ENCODE results near the gene CYP19A1.

Gene CYP19A1

DNA sequence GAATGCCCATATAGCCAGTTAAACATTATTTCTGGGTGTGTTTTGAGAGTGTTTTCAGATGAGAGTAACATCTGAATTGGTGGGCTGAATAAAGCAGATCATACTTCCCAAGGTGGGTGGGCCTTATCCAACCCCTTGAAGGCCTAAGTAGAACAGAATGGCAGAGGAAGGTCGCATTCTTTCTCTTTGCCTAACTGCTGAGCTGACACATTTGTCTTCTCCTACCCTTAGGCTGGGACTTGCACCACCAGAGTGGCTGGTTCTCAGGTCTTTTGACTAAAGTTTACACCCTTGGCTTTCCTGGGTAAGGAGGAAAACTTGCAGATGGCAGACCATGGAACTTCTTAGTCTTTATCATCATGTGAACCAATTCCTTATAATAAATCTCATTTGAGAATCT, 157.9 kb downstream of the CYP19A1 start:
- no peak for DNase-seq

DNA sequence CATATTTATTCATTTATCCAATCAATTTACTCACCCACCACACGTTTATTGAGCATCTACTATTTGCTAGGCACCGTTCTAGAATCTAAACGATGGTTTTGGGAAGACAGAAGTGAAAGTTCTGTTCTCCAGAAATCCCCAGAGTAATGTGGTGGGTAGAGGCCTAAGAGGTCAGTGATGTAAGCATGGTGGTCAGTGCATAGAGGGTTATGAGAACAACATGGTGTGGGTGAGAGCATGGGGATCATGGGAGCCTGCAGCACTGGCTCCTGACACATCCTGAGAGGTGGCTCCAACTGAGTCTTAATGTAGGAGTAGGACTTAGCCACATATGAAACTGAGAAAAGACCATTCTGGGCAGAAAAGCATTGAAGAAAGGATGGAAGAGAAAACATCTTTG, 158.4 kb downstream of the CYP19A1 start:
- DNase-seq, result no peak

DNA sequence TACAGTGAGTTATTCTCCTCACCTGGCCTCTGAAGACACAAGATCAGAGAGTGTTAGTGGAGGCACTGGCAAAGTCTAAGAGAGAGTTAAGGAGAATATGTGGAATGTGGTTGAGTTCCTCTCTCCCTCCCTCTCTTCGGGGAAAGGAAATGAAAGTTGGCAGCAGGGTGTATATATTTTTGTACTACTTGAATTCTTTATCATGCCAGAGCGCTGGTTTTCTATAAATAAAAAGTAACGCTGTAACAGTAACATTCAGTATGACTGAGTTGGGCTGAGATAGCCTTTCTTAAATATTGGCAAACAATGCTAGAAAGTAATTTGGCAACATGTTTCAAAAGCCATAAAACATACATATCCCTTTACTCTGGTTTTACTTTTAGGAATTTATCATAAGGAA, 166.2 kb downstream of the CYP19A1 start:
- no peak for DNase-seq

DNA sequence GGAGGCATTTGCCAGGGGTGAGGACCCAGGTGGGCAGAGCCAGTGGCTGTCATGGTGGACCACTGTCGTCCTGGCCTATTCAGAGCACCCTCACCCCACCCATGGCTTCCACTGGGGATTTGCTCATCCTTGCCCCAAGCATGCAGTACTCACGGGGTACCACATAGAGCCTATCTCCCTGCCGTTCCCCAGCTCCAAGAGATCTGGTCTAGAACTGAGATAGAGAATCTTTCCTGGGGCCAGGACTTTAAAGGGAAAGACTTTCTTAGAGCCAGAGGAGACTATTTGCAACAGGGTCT, 166.8 kb downstream of the CYP19A1 start:
- no peak for DNase-seq

DNA sequence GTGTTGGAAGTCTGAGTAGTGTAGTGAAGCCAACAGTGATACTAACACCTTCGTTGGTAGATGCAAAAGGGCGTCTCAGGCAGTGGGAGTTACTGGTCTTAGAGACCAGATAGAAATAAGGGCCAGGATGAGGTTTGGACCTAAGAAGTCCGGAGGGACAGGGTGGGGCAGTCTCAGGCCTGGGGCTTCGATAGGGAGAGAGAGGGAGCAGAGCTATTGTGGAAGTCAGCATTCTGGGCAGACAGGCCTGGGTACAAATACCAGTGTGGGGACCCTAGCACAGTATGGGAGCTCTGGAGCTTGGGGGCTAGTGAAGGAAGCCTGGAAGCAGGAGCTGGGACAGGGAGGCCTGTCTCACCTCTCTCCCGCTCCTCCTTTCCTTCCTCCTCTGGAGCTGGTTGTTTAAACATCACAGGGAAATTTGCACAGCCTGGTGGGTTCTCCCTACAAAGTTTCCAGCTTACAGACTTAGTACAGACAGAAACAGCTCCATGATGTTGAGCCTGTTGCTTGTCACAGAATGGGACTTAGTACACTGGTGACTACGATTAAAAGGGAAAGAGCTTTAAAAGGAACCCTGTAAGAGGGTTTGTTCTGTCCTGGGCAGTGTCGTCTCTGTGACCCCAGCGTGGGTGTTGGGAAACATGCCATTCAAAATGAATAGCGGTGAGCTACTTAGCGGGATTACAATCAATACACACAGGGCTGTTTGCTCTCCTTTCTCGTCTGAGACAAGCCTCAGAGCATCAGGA, 167.3 kb downstream of the CYP19A1 start:
- DNase-seq, result no peak

DNA sequence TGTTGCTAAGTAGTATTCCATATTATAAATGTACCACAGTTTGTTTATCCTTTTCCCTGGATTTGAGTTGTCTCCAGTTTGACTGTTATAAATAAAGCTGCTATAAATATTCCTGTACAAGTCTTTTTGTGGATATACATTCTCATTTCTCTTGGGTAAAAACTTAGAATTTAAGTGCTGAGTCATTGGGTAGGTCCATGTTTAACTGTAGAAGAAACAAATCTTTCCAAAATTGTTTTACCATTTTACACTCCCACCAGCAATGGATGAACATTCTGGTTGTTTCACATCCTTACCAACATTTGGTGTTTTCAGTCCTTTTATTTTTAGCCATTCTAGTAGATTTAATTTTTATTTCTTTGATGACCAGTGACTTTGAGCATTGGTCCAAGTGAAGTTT, 169.7 kb downstream of the CYP19A1 start:
- no peak for DNase-seq

DNA sequence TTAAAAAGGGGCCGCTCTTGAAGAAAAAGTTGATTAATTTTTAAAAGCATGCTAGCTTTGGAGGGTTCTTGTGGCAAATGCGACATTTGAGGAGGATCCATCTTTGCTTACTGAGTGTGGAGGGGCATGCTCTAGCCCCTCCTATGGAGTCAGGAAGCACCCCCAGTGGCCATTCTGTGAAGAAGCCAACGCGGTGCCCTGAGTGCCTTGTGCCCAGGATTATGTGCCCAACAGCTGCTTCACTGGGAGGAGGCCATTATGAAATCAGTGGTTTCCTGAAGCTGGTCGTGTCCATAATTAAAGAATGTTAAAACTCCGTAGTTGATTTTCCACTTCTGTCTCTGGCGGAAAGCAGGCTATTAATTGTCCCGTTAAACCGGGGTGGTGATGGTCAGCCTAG, 174.6 kb downstream of the CYP19A1 start:
- no peak for DNase-seq

DNA sequence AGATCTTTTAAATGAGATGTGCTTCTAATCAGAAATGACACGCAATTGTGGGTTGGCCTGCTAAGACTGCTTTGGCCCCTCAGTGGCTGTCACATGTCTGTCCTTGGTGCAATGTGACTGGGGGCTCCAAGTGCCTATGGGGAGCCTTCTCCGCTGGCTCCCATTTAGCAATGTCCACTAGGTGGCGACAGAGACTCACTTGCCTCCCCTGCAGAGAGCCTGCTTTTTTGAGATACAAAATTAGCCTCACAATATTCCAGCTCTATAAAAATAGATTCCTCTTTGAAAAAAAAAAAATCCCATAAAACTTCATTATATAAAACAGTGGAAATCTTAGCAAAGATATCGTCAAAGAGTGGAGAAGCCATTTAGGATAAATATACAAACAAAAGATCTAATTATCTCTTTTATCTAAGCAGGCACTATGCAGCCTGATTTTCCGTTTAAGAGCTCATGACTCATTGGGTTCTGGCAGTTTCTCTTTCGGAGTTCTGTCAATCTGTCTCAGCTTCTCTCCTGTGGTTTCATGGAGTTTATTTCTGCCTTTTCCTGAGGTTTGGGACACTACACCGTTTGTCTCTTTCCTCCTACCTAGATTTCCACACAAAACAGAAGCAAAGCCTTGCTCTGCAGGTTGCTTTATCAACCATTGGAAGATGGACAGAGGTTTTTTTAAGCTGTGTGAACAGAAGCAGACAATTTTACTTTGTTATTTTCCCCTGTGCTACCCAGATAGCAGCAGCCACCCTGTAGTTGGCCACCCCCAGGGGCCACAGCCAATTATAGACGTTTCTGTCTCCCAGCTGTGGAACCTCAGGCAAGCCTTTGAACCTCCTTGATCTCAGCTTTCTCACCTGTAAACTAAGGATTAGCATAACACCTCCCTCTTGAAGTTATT, 175.3 kb downstream of the CYP19A1 start:
- peak in 11 of 14 donors; percentile 37 to 70 (median 59) for DNase-seq

DNA sequence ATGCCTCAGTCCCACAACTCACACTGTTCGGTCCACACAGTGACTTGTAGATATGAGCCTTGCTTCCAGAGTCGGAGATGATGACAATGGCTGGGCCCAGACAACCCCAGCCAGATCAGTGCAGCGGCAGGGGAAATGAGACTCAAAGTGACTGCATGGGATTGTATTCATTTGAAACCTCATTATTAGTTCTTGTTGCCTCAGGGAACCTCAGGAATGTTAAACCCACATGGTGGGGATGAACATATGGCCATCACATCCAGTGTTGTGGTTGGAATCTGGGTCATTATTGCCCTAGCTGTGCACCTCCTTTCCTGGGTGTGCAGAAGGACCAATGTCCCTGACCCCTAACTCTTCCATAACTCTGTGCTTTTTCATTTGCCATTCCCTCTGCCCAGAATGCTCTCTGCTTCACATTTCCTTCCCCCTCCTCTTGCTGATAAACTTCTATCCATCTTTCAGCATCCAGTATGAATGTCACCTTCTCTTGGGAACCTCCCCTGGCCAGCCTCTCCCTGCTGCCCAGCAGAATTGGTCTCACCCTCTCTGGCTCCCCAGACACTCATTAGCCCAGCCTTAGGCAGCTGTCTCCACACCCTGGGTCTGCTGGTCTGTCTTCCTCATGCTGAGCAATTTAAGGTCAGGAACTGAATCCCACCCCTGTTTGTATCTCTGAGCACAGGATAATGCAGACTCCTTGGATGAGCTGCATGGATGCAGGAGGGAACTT, 176.7 kb downstream of the CYP19A1 start:
- DNase-seq, result peak in 1 of 14 donors; percentile 24

DNA sequence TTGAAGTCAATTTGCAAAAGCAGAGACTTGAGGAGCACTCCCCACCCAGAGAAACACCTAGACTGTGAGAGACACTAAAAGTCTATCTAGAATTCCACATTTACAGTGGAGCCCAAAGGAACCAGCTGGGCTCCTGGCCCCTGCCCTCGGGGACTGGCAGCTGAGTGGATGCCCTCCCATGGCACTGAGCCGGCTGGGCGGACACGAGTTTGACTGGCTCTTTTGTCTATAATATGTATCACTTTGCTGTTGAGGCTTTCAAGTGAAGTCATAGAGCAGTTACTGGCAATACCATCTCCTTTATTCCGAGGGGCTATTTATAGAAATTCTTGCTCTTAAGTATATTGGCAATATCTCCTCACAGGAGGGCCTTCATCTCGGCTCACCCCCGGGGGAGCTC, 177.9 kb downstream of the CYP19A1 start:
- peak in 11 of 14 donors; percentile 18 to 83 (median 54) for DNase-seq

All from C1 segment of cervical spinal cord (tissue), 14 donors.